ENCODE results near the gene SLC7A8. TPM values are rescaled to one million over a fixed set of nuclear protein-coding genes. Genes with fewer than 3 reads are reported as not detected.

The SLC7A8 gene
- total and polyA plus RNA-seq, 4 donors: 2.6 to 9.8 (median 5.4) TPM

DNA sequence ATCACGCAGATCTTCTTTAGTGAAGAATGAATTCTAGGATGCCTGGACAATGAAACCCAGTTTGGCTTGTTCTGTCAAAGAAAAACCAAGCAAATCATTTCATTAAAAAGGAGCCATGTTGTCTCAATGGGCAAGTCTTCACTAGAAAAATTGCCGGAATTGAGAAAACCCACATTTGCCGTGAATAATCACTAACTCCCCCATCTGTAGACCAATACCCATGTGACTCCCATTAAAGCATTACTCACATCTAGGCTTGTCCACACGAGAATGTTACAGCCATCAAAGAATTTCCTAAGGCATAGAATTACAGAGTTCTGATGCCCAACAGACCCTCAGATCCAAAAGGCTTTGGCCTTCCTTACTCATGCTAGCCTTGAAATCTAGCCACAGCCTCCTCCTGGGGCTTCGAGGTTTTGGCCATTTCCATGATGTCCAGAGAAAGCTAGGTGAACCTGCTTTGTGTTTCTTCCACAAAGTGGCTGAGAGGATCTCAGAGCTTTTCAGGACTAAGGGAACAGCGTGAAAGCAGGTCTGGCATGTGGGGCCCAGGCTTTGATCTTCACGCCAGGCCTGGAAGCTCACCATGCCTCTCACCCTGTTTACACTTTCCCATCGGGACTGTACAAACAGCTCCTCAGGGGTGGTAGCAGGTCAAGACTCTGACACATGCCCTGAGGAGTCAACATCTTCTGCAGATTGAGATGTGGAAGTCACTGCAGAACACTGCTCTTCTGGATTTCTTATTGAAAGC is 12.1 kb downstream of the SLC7A8 start:
- WGBS: 78% methylated on average over 8 of the region's 8 CpGs
- no peak overlapping the region for H3K4me3 ChIP-seq (ENCODE audit: low read depth in 1 of 3, low read length in 3 of 3)
- no peak overlapping the region for H3K27ac ChIP-seq (ENCODE audit: low read depth in 1 of 2, low read length in 2 of 2)
- H3K36me3 ChIP-seq (ENCODE audit: control insufficient read depth in 4 of 4, insufficient read depth in 3 of 4, low read depth in 1 of 4, low read length in 3 of 4): no peaks in the 10 kb centered on the region
- TF ChIP-seq HNF4G (IDR thresholded peaks at IDR 0.05): no peak
- no peak for TF ChIP-seq SP1 (IDR thresholded peaks at IDR 0.05)
- no peak for TF ChIP-seq EGR1 (IDR thresholded peaks at IDR 0.05; ENCODE audit: low read depth in 2 of 2)
- no peak for TF ChIP-seq ATF3 (IDR thresholded peaks at IDR 0.05)
- TF ChIP-seq, protein P1, sequence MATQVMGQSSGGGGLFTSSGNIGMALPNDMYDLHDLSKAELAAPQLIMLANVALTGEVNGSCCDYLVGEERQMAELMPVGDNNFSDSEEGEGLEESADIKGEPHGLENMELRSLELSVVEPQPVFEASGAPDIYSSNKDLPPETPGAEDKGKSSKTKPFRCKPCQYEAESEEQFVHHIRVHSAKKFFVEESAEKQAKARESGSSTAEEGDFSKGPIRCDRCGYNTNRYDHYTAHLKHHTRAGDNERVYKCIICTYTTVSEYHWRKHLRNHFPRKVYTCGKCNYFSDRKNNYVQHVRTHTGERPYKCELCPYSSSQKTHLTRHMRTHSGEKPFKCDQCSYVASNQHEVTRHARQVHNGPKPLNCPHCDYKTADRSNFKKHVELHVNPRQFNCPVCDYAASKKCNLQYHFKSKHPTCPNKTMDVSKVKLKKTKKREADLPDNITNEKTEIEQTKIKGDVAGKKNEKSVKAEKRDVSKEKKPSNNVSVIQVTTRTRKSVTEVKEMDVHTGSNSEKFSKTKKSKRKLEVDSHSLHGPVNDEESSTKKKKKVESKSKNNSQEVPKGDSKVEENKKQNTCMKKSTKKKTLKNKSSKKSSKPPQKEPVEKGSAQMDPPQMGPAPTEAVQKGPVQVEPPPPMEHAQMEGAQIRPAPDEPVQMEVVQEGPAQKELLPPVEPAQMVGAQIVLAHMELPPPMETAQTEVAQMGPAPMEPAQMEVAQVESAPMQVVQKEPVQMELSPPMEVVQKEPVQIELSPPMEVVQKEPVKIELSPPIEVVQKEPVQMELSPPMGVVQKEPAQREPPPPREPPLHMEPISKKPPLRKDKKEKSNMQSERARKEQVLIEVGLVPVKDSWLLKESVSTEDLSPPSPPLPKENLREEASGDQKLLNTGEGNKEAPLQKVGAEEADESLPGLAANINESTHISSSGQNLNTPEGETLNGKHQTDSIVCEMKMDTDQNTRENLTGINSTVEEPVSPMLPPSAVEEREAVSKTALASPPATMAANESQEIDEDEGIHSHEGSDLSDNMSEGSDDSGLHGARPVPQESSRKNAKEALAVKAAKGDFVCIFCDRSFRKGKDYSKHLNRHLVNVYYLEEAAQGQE (IDR thresholded peaks at IDR 0.05): no peak
- no peak for TF ChIP-seq FOXA1 (IDR thresholded peaks at IDR 0.05)
- TF ChIP-seq YY1 (IDR thresholded peaks at IDR 0.05): no peak
- no peak for TF ChIP-seq JUND (IDR thresholded peaks at IDR 0.05)
- TF ChIP-seq, protein P2, sequence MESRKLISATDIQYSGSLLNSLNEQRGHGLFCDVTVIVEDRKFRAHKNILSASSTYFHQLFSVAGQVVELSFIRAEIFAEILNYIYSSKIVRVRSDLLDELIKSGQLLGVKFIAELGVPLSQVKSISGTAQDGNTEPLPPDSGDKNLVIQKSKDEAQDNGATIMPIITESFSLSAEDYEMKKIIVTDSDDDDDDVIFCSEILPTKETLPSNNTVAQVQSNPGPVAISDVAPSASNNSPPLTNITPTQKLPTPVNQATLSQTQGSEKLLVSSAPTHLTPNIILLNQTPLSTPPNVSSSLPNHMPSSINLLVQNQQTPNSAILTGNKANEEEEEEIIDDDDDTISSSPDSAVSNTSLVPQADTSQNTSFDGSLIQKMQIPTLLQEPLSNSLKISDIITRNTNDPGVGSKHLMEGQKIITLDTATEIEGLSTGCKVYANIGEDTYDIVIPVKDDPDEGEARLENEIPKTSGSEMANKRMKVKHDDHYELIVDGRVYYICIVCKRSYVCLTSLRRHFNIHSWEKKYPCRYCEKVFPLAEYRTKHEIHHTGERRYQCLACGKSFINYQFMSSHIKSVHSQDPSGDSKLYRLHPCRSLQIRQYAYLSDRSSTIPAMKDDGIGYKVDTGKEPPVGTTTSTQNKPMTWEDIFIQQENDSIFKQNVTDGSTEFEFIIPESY (IDR thresholded peaks at IDR 0.05): no peak
- no peak for TF ChIP-seq TAF1 (conservative IDR thresholded peaks at IDR 0.05)
- TF ChIP-seq, protein P3, sequence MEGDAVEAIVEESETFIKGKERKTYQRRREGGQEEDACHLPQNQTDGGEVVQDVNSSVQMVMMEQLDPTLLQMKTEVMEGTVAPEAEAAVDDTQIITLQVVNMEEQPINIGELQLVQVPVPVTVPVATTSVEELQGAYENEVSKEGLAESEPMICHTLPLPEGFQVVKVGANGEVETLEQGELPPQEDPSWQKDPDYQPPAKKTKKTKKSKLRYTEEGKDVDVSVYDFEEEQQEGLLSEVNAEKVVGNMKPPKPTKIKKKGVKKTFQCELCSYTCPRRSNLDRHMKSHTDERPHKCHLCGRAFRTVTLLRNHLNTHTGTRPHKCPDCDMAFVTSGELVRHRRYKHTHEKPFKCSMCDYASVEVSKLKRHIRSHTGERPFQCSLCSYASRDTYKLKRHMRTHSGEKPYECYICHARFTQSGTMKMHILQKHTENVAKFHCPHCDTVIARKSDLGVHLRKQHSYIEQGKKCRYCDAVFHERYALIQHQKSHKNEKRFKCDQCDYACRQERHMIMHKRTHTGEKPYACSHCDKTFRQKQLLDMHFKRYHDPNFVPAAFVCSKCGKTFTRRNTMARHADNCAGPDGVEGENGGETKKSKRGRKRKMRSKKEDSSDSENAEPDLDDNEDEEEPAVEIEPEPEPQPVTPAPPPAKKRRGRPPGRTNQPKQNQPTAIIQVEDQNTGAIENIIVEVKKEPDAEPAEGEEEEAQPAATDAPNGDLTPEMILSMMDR (IDR thresholded peaks at IDR 0.05; ENCODE audit: low read depth, low read length, missing input control): no peak
- no peak for TF ChIP-seq FOXA2 (IDR thresholded peaks at IDR 0.05)
- TF ChIP-seq GABPA (IDR thresholded peaks at IDR 0.05 in 1 of 2, conservative IDR thresholded peaks at IDR 0.05 in 1 of 2): no peak
- TF ChIP-seq MAX (IDR thresholded peaks at IDR 0.05): no peak
- no peak for TF ChIP-seq NR2F2 (IDR thresholded peaks at IDR 0.05)
- no peak for TF ChIP-seq RXRA (IDR thresholded peaks at IDR 0.05)
- TF ChIP-seq HNF4A (conservative IDR thresholded peaks at IDR 0.05): no peak
- no peak for TF ChIP-seq RAD21 (IDR thresholded peaks at IDR 0.05)
- DNase-seq (ENCODE audit: low spot score): no peak
- H3K9me3 ChIP-seq (ENCODE audit: control insufficient read depth in 4 of 4, low read length in 3 of 4): no peaks in the 10 kb centered on the region
- no peak overlapping the region for H3K9ac ChIP-seq (ENCODE audit: low read depth in 1 of 2, low read length in 2 of 2)
- H3K27me3 ChIP-seq (ENCODE audit: control insufficient read depth in 4 of 4, insufficient read depth in 4 of 4, low read length in 3 of 4): peaks cover 0 to 5% (median 2%) of the 10 kb centered on the region in 4 donors
- H3K4me1 ChIP-seq (ENCODE audit: control insufficient read depth in 4 of 4, insufficient read depth in 4 of 4, low read length in 3 of 4): no peaks in the 10 kb centered on the region

Measured in liver (tissue), 9 donors.